HG02623 (cell line): Measurements from ENCODE around the gene PSMA7.
"Not testable (repeated sequence)": the region's sequence is repeated elsewhere in the genome, so short reads cannot be mapped to it uniquely, and the experiment has no call there.

Experiments
- ATAC-seq: cut with Tn5 transposase; IDR thresholded peaks from one replicate; pipeline ENCODE4 v1.9.1; 2021; ENCODE audit warnings: moderate library complexity; ENCODE audit not compliant: unreplicated experiment

Gene PSMA7

GRCh38 chr20:62156592-62157386 lies 13.6 kb upstream of the PSMA7 start:
- no peak for ATAC-seq

DNA sequence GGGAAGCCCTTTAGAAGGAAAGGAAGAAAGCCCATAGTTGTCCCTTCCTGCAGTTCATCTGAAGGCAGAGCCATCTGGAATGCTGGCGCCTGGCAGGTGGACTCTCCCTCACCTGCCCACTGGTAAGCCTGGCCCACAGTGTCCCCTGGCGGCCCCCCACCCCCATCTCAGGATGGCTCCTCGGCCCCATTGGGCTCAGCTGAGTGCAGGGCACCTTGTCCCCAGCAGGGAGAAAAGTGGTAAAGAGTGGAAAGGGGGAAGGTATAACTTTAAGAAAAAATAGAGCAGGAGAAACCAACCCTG lies 13.0 kb upstream of the PSMA7 start:
- ATAC-seq: no peak

DNA sequence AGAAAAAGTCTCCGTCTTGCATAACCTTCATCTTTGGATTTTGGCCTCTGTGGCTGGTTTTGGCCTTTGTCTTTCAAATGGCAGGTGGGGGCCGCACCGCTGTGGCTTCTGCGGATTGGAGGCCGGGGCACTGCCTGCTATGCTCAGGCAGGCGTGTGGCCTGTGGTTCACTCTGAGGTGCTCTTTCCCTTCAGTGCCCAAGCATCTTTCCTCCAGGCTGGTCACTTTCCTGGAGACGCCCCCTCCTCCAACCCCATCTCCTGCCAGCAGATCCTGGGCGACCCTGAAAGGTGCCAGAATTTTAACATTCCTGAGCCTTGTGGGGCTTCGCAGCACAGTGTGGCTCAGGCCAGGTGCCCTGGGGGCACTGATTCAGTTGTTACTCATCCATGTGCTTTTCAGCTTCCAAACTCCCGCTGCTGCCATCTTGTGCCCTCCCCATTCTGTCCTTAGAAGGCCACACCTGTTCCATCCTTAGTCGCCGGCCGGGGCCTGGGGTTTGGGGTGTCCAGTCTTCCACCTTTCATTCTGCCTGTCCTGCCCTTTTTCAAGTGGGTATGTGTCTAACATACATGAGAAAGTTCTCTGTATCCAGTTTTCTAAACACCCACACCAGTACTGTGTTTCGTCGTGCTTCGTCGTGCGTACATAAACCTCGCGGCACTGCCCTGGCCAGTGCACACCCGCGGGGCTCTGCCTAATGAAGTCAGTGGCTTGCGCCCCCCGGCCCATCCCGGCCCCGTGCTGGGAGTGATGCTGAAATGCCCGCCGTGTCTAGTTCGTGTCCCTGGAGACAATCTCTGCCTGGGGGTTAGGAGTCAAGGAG lies 12.4 kb upstream of the PSMA7 start:
- ATAC-seq: no peak

GRCh38 chr20:62151835-62152364 lies 8.7 kb upstream of the PSMA7 start:
- ATAC-seq: no peak

- ATAC-seq: no peak
Measured at GRCh38 chr20:62151225-62151624, 8.0 kb upstream of the PSMA7 start.

GRCh38 chr20:62150310-62150575 lies 7.0 kb upstream of the PSMA7 start:
- no peak for ATAC-seq

- ATAC-seq: no peak
Measured at GRCh38 chr20:62149532-62150309, 6.5 kb upstream of the PSMA7 start.

GRCh38 chr20:62148908-62149314 lies 5.7 kb upstream of the PSMA7 start:
- no peak for ATAC-seq

DNA sequence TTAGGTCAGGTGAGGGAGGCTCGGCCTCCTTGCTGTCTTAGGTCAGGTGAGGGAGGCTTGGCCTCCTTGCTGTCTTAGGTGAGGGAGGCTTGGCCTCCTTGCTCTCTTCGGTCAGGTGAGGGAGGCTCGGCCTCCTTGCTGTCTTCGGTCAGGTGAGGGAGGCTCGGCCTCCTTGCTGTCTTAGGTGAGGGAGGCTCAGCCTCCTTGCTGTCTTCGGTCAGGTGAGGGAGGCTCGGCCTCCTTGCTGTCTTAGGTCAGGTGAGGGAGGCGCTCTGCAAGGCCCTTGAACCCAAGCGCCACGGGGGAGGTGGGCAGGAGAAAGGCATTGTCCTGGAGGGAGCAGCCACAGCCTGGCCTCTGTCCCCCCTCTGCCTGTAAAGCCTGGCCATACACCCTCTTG lies 5.2 kb upstream of the PSMA7 start:
- ATAC-seq: not testable (repeated sequence)

DNA sequence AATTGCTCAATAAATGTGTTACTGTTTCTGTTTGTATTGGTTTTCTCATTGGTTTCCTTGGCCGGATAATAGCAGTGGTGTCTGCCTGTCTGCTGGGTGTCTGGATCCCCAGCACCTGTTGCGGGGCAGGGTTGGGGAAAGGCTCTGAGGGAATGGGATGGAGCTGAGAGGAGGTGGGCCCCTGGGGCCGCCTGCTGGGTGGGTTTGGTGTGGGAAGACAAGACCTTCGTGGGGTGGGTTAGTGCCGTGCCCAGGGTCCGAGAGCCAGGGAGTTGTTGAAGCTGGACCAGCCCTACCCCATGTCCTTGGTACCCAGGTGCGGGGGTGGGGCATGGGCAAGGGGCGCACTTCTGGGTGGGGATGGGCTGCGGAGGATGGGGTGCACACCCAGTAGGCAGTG lies 4.3 kb upstream of the PSMA7 start:
- no peak for ATAC-seq

GRCh38 chr20:62147125-62147524 lies 3.9 kb upstream of the PSMA7 start:
- no peak for ATAC-seq

GRCh38 chr20:62146019-62146755 lies 3.0 kb upstream of the PSMA7 start:
- no peak for ATAC-seq

GRCh38 chr20:62145688-62146018 lies 2.5 kb upstream of the PSMA7 start:
- ATAC-seq: no peak

DNA sequence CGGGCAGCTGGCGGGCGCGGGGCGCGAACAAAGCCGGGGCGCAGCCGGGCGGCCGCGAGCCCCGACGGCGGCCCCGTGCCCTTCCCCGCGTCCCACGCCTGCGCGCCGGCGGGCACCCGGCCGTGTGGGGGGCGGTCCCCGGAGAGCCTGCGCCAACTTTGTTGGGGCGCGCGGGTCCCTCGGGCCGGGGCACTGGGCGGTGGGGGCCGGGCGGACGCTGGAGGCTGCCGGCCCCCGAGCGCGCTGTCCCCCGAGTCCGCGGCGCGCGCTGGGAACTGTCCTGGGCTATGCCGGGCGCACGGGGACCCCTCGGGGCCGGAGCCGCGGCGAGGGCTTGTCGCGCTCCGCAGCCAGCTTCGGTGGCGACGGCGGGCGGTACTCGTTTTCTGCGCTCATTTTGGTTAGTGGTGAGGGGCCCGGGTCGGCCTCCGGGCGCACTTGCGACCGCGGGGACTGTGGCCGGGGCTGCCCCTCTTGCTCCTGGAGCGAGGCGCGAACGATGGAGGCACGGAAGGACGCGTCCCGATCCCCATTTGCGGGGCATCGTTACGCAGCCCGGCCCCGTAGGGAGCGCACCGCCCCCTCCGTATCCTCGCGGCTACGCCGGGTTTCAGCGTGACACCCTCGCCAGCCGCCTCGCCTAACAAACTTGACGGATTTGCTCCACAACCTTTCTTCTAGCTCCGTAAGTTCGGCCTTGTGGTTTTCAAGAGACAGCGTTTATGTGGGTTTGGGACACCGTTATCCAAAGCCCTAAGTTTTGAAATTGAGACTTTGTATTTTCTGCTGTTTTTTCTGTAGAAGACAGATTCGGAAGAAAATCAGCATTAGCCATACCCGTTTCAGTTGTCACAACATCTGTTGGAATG lies 997 bp upstream of the PSMA7 start:
- ATAC-seq: peak; percentile 2

DNA sequence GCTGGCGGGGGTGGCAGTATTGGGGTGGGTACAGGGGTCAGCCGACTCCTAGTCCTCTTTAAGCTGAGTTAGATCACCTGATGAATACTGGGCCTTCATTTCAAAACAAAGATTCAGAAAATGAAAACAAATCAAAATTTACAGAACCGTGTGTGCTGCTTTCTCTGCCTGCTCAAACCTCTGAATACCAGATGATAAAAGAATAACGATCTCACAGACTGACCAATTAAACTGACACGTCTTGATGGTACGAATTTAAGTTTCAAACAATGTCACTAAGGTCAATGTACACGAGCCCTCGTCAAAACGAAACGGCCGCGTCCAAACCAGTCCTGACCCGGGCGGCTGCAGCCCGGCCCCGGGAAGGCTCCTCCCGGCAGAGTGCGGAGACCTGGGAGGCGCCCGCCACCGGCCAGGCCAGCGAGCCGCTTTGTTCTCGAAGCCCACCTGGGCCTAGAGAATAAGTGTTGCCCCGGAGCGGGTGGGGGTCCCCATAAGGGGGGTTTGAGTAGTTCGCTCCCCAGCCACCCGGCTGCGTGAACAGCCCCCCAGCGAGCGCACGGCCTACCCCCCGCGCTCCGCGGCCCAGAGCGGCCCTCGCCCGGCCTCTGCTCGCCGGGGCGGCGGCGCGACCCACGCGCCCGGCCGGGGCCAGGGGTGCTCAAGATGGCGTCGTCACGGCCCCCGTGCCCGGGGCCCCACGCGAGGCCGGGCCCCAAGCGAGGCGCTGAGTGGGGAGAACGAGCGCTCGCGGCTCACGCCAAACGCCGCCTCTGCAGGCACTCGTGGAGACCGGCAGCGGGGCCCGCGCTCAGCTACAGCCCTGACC lies 728 bp downstream of the PSMA7 start:
- ATAC-seq: peak; percentile 10

GRCh38 chr20:62141397-62142251 lies 1.6 kb downstream of the PSMA7 start:
- no peak for ATAC-seq

- ATAC-seq: no peak
Measured at GRCh38 chr20:62141043-62141396, 2.2 kb downstream of the PSMA7 start.

GRCh38 chr20:62139636-62140035 lies 3.6 kb downstream of the PSMA7 start:
- no peak for ATAC-seq
